Measurements from ENCODE around the gene PTPRF.

DNA sequence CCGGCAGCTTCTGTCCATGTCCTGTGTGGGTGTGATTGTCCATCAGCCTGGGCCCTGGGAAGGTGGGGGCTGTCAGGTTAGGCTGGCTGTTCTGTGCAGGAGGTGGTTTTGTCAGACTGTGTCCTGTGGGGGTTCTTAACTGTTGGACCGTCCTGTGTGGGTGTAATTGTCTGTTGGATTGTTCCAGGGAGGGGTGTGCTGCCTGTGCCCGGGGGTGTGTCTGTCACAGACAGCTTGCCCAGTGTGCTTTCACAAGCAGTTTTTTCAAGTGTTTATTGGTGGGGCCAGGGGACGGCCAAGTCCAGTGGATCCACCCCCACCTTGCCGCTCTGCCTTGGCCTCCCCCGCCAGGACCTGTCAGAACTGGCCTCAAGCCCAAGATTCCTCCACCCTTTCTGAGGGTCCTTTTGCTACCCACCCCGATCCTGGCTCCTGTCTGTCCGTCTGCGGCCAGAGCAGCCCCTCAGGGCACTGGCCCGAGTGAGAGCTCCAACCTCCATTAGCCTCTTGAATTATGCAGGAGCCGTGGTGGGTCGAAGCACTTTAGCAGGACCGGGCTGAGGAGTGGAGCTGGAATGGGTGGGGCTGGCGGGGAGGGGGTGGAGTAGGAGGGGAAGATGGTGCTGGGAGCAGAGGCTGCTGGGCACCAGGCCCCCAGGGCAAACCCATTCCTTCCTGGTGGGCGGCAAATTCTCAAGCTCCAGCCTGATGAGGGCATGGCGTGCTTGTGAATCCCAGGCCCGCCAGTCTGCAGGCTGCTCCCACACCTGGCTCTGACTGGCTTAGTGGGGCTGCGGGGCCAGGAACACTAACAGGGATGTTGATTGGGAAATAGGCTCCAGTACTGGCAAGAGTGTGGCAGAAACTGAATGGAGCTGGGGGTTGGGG is 47.2 kb downstream of the PTPRF start:
- TF ChIP-seq POLR2A (IDR thresholded peaks at IDR 0.05): no peak
- no peak for TF ChIP-seq EP300 (IDR thresholded peaks at IDR 0.05)
- no peak for TF ChIP-seq CTCF (IDR thresholded peaks at IDR 0.05)

All from ovary (tissue), 3 donors.